B cell (primary cell): ENCODE data around the gene CLDN20. TPM values are rescaled to one million over a fixed set of nuclear protein-coding genes. Genes with fewer than 3 reads are reported as not detected.

Experiments used
- ATAC-seq: fragments of 200-7000 bp; cut with Tn5 transposase; one replicate; pipeline ENCODE4 v1.10.0; 2021; ENCODE audit warnings: low read depth, mild to moderate bottlenecking, moderate number of reproducible peaks, moderate library complexity
- CTCF ChIA-PET: fragments of 350-600 bp; sonication (Branson Sonifier 250); formaldehyde crosslinking; loops from one replicate; lab custom pipeline; 2021; ENCODE audit warnings: antibody characterized with exemption, inconsistent platforms; lab: Charles Lee
- POLR2A ChIA-PET: fragments of 350-600 bp; sonication (Branson Sonifier 250); formaldehyde crosslinking; loops from one replicate; lab custom pipeline; 2021; ENCODE audit warnings: antibody characterized with exemption; lab: Charles Lee
- DNase-seq: peaks from one replicate; pipeline ENCODE4 v3.0.0; 2013
- H2AFZ ChIP-seq: 2 replicates; pipeline ENCODE4 v1.6.1; 2012; ENCODE audit warnings: mild to moderate bottlenecking, low read depth, low read length; ENCODE audit not compliant: insufficient read depth, poor library complexity, severe bottlenecking
- H3K27ac ChIP-seq, 2 donors: 1 replicate in 1 of 2; 2 replicates in 1 of 2; pipeline ENCODE4 v1.5.1; 2012 to 2013; ENCODE audit warnings: low read length in 2 of 2, mild to moderate bottlenecking in 2 of 2, moderate library complexity in 1 of 2
- H3K27me3 ChIP-seq, 4 experiments: fragments of 200-600 bp in 1 of 4; sonication (generic) in 1 of 4; replicated peaks in 1 of 4; 1 replicate in 2 of 4; 2 replicates in 2 of 4; pipeline versions ENCODE4 v1.6.1 to v1.7.0; 2013 to 2016; ENCODE audit warnings: low read length in 3 of 4, mild to moderate bottlenecking in 2 of 4, mixed read lengths in 1 of 4, moderate library complexity in 1 of 4; ENCODE audit not compliant: insufficient read depth in 4 of 4, control insufficient read depth in 3 of 4; ENCODE audit errors: control extremely low read depth in 1 of 4
- H3K36me3 ChIP-seq, 2 experiments: replicated peaks in 1 of 2; 1 replicate in 1 of 2; 2 replicates in 1 of 2; pipeline versions ENCODE4 v1.6.1 to v1.7.1; 2013; ENCODE audit warnings: low read length in 1 of 2; ENCODE audit not compliant: insufficient read depth in 2 of 2, control insufficient read depth in 1 of 2; ENCODE audit errors: control extremely low read depth in 1 of 2, extremely low read depth in 1 of 2
- H3K4me1 ChIP-seq, 2 donors: fragments of 200-600 bp in 1 of 2; sonication (generic) in 1 of 2; 1 replicate in 1 of 2; 2 replicates in 1 of 2; pipeline versions ENCODE4 v1.5.1 to v1.6.1; 2013 to 2017; ENCODE audit warnings: low read length in 2 of 2; ENCODE audit not compliant: control insufficient read depth in 2 of 2, insufficient read depth in 2 of 2
- H3K4me2 ChIP-seq: replicated peaks from 2 replicates; pipeline ENCODE3; 2012; ENCODE audit warnings: mild to moderate bottlenecking, low read depth, low read length; ENCODE audit not compliant: poor library complexity, severe bottlenecking
- H3K4me3 ChIP-seq, 5 experiments: fragments of 200-600 bp in 1 of 5; sonication (generic) in 1 of 5; 1 replicate in 3 of 5; 2 replicates in 2 of 5; pipeline versions ENCODE4 v1.5.1 to v1.7.0; 2011 to 2016; ENCODE audit warnings: low read length in 4 of 5, mild to moderate bottlenecking in 4 of 5, low read depth in 2 of 5, control low read depth in 1 of 5, moderate library complexity in 1 of 5; ENCODE audit not compliant: insufficient read depth in 1 of 5; ENCODE audit errors: control extremely low read depth in 1 of 5, extremely low read depth in 1 of 5
- H3K79me2 ChIP-seq: fragments of 200-600 bp; sonication (generic); one replicate; pipeline ENCODE4 v1.6.0; 2016; ENCODE audit warnings: low read length; ENCODE audit not compliant: control insufficient read depth, insufficient read depth
- H3K9ac ChIP-seq: fragments of 200-600 bp; sonication (generic); 2 replicates; pipeline ENCODE4 v1.6.1; 2017; ENCODE audit warnings: mild to moderate bottlenecking, low read length, moderate library complexity
- H3K9me3 ChIP-seq, 3 donors: one replicate each; pipeline versions ENCODE4 v1.6.1 to v1.7.1; 2013; ENCODE audit warnings: low read length in 2 of 3; ENCODE audit not compliant: control insufficient read depth in 2 of 3, insufficient read depth in 1 of 3; ENCODE audit errors: control extremely low read depth in 1 of 3
- H4K20me1 ChIP-seq: 2 replicates; pipeline ENCODE4 v1.6.0; 2012; ENCODE audit warnings: mild to moderate bottlenecking, low read length; ENCODE audit not compliant: insufficient read depth, control insufficient read depth, poor library complexity, severe bottlenecking
- H3K27ac Mint-ChIP-seq: one replicate; pipeline ENCODE4 v1.8.0; 2021; ENCODE audit warnings: mixed read lengths
- H3K27me3 Mint-ChIP-seq: one replicate; pipeline ENCODE4 v1.8.0; 2021; ENCODE audit warnings: mixed read lengths
- H3K4me1 Mint-ChIP-seq: one replicate; pipeline ENCODE4 v1.8.0; 2021; ENCODE audit warnings: mixed read lengths
- H3K4me3 Mint-ChIP-seq: one replicate; pipeline ENCODE4 v1.8.0; 2021; ENCODE audit warnings: mixed read lengths
- H3K9me3 Mint-ChIP-seq: one replicate; pipeline ENCODE4 v1.8.0; 2022; ENCODE audit warnings: mixed read lengths; ENCODE audit not compliant: insufficient read depth
- CTCF ChIP-seq: fragments of 200-600 bp; IDR thresholded peaks from one replicate; pipeline ENCODE4 v1.8.0; 2022; ENCODE audit warnings: antibody characterized with exemption, mild to moderate bottlenecking
- EZH2 ChIP-seq: IDR thresholded peaks from 2 replicates; pipeline ENCODE4 v1.6.1; 2012; ENCODE audit warnings: borderline replicate concordance, low read depth, mild to moderate bottlenecking, moderate library complexity, low read length; ENCODE audit not compliant: insufficient read depth, poor library complexity, severe bottlenecking
- WGBS: methylation state at CpG from one replicate; pipeline ENCODE4 v1.1.5; 2013; ENCODE audit warnings: missing lambda C conversion rate; ENCODE audit not compliant: insufficient coverage; 5-methylcytosine and 5-hydroxymethylcytosine counted together
- intact Hi-C: fragments of 100-400 bp; cut with micrococcal nuclease; formaldehyde crosslinking; loops from one replicate; pipeline ENCODE4 v1.10.0; 2022
- polyA plus RNA-seq: library from polyadenylated mRNA; depleted of rRNA; stranded (reverse); fragments of >200 nt; gene quantifications from 2 replicates; pipeline ENCODE4 v1.2.3, GENCODE V29; 2012
- total RNA-seq, 2 donors: library from RNA; stranded (reverse); fragments of 120-200 nt in 1 of 2; gene quantifications; 1 replicate in 1 of 2; 2 replicates in 1 of 2; pipeline versions ENCODE4 v1.2.3 to v1.2.4, GENCODE V29; 2013 to 2022

Gene CLDN20
- total and polyA plus RNA-seq, 2 donors (not counting 1 experiment from before 2014, with no cell fraction given), result not detected

DNA sequence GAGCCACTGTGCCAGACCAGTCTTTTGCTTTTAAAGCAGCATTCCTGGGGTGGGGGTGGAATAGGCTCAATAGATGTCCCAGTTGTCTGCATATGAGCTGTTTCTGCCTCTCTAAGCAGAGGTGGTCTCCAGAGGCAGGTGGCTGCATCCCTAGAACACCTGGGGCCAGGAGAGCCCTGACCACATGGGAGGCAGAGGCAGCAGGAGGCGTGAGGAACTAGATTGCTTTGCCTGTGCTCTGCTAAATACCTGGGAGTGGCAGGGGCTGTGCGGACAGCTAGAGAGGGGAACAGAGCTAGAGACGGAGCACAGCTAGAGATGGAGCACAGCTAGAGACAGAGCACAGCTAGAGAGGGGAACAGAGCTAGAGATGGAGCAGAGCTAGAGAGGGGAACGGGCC, 29.1 kb upstream of the CLDN20 start:
- H4K20me1 ChIP-seq, result no peaks in the 10 kb centered on the region
- ChIA-PET POLR2A (no interaction called here), CTCF (interaction anchor here (0.9 to 1.5 kb wide), 2 partner anchors 22 to 57 kb away, joined by 3 to 4 read pairs; no protein-coding TSS in a partner anchor)
- H3K4me1 ChIP-seq, result no peaks in the 10 kb centered on the region
- no peak for TF ChIP-seq CTCF
- TF ChIP-seq EZH2, result no peak
- ATAC-seq (no peak), DNase-seq (no peak)
- no peaks in the 10 kb centered on the region for H3K79me2 ChIP-seq
- WGBS, result 100% methylated on average over 4 of the region's 4 CpGs
- H3K27ac ChIP-seq, result no peak overlapping the region
- Mint-ChIP-seq H3K27me3 (no peaks in the 10 kb centered on the region), H3K9me3 (peaks cover 2% of the 10 kb centered on the region), H3K4me1 (no peaks in the 10 kb centered on the region), H3K27ac (no peak overlapping the region), H3K4me3 (no peak overlapping the region)
- no peak overlapping the region for H2AFZ ChIP-seq
- no peaks in the 10 kb centered on the region for H3K27me3 ChIP-seq
- H3K36me3 ChIP-seq, result no peaks in the 10 kb centered on the region
- no peak overlapping the region for H3K4me2 ChIP-seq
- peaks cover 0 to 12% (median 0%) of the 10 kb centered on the region in 3 donors for H3K9me3 ChIP-seq
- H3K9ac ChIP-seq, result no peak overlapping the region
- H3K4me3 ChIP-seq, result no peak overlapping the region
- intact Hi-C loops, result no loop called here

DNA sequence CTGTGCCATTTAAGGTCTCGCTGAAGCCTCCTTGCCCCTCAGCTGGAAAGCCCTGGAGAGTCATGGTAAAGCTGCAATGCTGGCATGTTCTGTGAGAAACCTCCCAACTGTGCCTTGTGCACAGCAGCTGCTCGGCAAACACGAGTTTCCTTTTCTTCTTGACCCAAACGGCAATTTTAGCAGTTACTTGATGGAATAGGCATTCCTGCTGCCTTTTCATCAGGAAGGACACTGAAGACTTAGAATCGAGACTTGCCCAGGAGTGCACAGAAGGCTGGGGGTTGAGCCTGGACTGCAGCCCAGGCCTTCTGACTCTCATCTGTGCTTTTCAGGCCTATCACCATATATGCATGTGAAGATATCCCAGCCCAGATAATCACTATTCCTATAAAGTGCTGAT, 28.7 kb upstream of the CLDN20 start:
- H3K9me3 ChIP-seq, result peaks cover 0 to 9% (median 0%) of the 10 kb centered on the region in 3 donors
- no peaks in the 10 kb centered on the region for H3K4me1 ChIP-seq
- no peak overlapping the region for H3K4me2 ChIP-seq
- TF ChIP-seq EZH2 (no peak), CTCF (no peak)
- no peak overlapping the region for H3K4me3 Mint-ChIP-seq
- H2AFZ ChIP-seq, result no peak overlapping the region
- H3K4me3 ChIP-seq, result no peak overlapping the region
- no peak overlapping the region for H3K27ac Mint-ChIP-seq
- H3K27ac ChIP-seq, result no peak overlapping the region
- H3K36me3 ChIP-seq, result no peaks in the 10 kb centered on the region
- H3K9ac ChIP-seq, result no peak overlapping the region
- DNase-seq (no peak), ATAC-seq (no peak)
- intact Hi-C loops, result no loop called here
- H3K79me2 ChIP-seq, result no peaks in the 10 kb centered on the region
- CTCF ChIA-PET, result interaction anchor here (0.6 to 1.5 kb wide), 3 partner anchors 22 to 70 kb away, joined by 3 to 4 read pairs (median 3); no protein-coding TSS in a partner anchor
- no peaks in the 10 kb centered on the region for H3K4me1 Mint-ChIP-seq
- no peaks in the 10 kb centered on the region for H4K20me1 ChIP-seq
- WGBS, result 75% methylated on average over 5 of the region's 5 CpGs
- POLR2A ChIA-PET, result no interaction called here
- no peaks in the 10 kb centered on the region for H3K27me3 ChIP-seq
- H3K9me3 Mint-ChIP-seq, result peaks cover 2% of the 10 kb centered on the region
- H3K27me3 Mint-ChIP-seq, result no peaks in the 10 kb centered on the region
